OCI-LY7 (cell line): ENCODE measurements around the gene ULK1. TPM values are rescaled to one million over a fixed set of nuclear protein-coding genes. Genes with fewer than 3 reads are reported as not detected.

ENCODE experiments used
- BruUV-seq: library from RNA; stranded (reverse); fragments of 400-500 nt; replicated peaks from 2 replicates; lab custom pipeline; 2021; lab: Mats Ljungman, UMichigan
- CTCF ChIA-PET: fragments of 300-600 bp; sonication (Branson Sonifier 250); formaldehyde crosslinking; loops from one replicate; lab custom pipeline; 2022; ENCODE audit warnings: antibody characterized with exemption; ENCODE audit not compliant: unreplicated experiment; lab: Charles Lee
- POLR2A ChIA-PET: fragments of 300-600 bp; sonication (Branson Sonifier 250); formaldehyde crosslinking; loops from one replicate; lab custom pipeline; 2022; ENCODE audit warnings: antibody characterized with exemption; lab: Charles Lee
- DNase-seq: peaks from one replicate; pipeline ENCODE4 v3.0.0-alpha.2; 2015; ENCODE audit warnings: low spot score
- H2AFZ ChIP-seq: fragments of 200-600 bp; sonication (generic), shearing (Covaris generic); 2 replicates; pipeline ENCODE4 v1.6.1; 2014; ENCODE audit warnings: mild to moderate bottlenecking, antibody characterized with exemption, low read length, moderate library complexity
- H3K27ac ChIP-seq: fragments of 200-600 bp; sonication (generic); 2 replicates; pipeline ENCODE4 v1.5.1; 2014; ENCODE audit warnings: mixed run types, low read depth, mild to moderate bottlenecking, moderate library complexity, low read length, inconsistent platforms; ENCODE audit not compliant: poor library complexity, severe bottlenecking
- H3K36me3 ChIP-seq: fragments of 200-600 bp; sonication (generic); 2 replicates; pipeline ENCODE4 v1.6.1; 2014; ENCODE audit warnings: mild to moderate bottlenecking, antibody characterized with exemption, low read length, moderate library complexity, mixed read lengths; ENCODE audit not compliant: insufficient read depth
- H3K4me1 ChIP-seq: fragments of 200-600 bp; sonication (generic); 2 replicates; pipeline ENCODE4 v1.5.1; 2014; ENCODE audit warnings: mild to moderate bottlenecking, low read length; ENCODE audit not compliant: insufficient read depth, poor library complexity, severe bottlenecking
- H3K4me2 ChIP-seq: fragments of 200-600 bp; sonication (generic); 2 replicates; pipeline ENCODE4 v1.6.1; 2014; ENCODE audit warnings: mild to moderate bottlenecking, low read length
- H3K4me3 ChIP-seq: fragments of 200-600 bp; sonication (generic); 2 replicates; pipeline ENCODE4 v1.5.1; 2014; ENCODE audit warnings: mild to moderate bottlenecking, low read depth, low read length; ENCODE audit not compliant: poor library complexity, severe bottlenecking
- H3K79me2 ChIP-seq: fragments of 200-600 bp; sonication (generic); 2 replicates; pipeline ENCODE4 v1.6.1; 2016; ENCODE audit warnings: low read depth, mild to moderate bottlenecking, low read length, moderate library complexity, mixed read lengths; ENCODE audit not compliant: insufficient read depth
- H3K9me2 ChIP-seq: fragments of 200-600 bp; sonication (generic); 2 replicates; pipeline ENCODE4 v1.6.1; 2016; ENCODE audit warnings: mild to moderate bottlenecking, low read length, mixed read lengths; ENCODE audit not compliant: insufficient read depth
- H3K9me3 ChIP-seq: fragments of 200-600 bp; sonication (generic); 2 replicates; pipeline ENCODE4 v1.6.1; 2014; ENCODE audit warnings: mild to moderate bottlenecking, mixed run types, low read length, mixed read lengths
- H4K20me1 ChIP-seq: fragments of 200-600 bp; sonication (generic); 2 replicates; pipeline ENCODE4 v1.6.1; 2014; ENCODE audit warnings: mild to moderate bottlenecking, antibody characterized with exemption, low read length, moderate library complexity, mixed read lengths; ENCODE audit not compliant: insufficient read depth
- CTCF ChIP-seq: fragments of 200-600 bp; sonication (generic); conservative IDR thresholded peaks from 2 replicates; pipeline ENCODE4 v1.5.1; 2014; ENCODE audit warnings: mild to moderate bottlenecking, antibody characterized with exemption, low read length, moderate library complexity, mixed read lengths
- EZH2phosphoT487 ChIP-seq: fragments of 200-600 bp; sonication (generic); IDR thresholded peaks from 2 replicates; pipeline ENCODE4 v1.6.1; 2018; ENCODE audit warnings: low read depth, borderline replicate concordance, mild to moderate bottlenecking, mixed run types, antibody characterized with exemption, low read length, moderate library complexity, mixed read lengths
- intact Hi-C: fragments of 100-400 bp; cut with micrococcal nuclease; formaldehyde crosslinking; loops from one replicate; pipeline ENCODE4 v1.10.0; 2022; ENCODE audit not compliant: unreplicated experiment
- total RNA-seq, 2 experiments: library from RNA; depleted of rRNA in 1 of 2; stranded (reverse); fragments of >200 nt in 1 of 2; shearing (Covaris generic) in 1 of 2; gene quantifications; 2 replicates each; pipeline ENCODE4 v1.2.3, GENCODE V29; 2014 to 2022

Gene ULK1
- total RNA-seq, 2 experiments from 2014 or later = 4.3 to 15.5 TPM

- DNase-seq = no peak
- H3K4me1 ChIP-seq = no peaks in the 10 kb centered on the region
- no peak overlapping the region for H3K4me3 ChIP-seq
- ChIA-PET CTCF (no interaction called here), POLR2A (no interaction called here)
- intact Hi-C loops = no loop called here
- no peak overlapping the region for H3K27ac ChIP-seq
- H3K4me2 ChIP-seq = no peak overlapping the region
- TF ChIP-seq EZH2phosphoT487 (no peak), CTCF (no peak)
- H3K36me3 ChIP-seq = no peaks in the 10 kb centered on the region
- no peaks in the 10 kb centered on the region for H4K20me1 ChIP-seq
- no peaks in the 10 kb centered on the region for H3K9me3 ChIP-seq
- H3K9me2 ChIP-seq = no peaks in the 10 kb centered on the region
- BruUV-seq = no TSS peak
- H2AFZ ChIP-seq = no peak overlapping the region
- no peaks in the 10 kb centered on the region for H3K79me2 ChIP-seq
These were observed 15.4 kb downstream of the ULK1 start for GRCh38 chr12:131909752-131910219.

- BruUV-seq = no TSS peak
- intact Hi-C loops = no loop called here
- Histone ChIP-seq H3K4me2 (no peak overlapping the region), H3K9me3 (no peaks in the 10 kb centered on the region), H3K4me1 (no peaks in the 10 kb centered on the region), H3K4me3 (no peak overlapping the region), H3K27ac (no peak overlapping the region), H2AFZ (no peak overlapping the region), H3K9me2 (no peaks in the 10 kb centered on the region), H3K79me2 (no peaks in the 10 kb centered on the region), H4K20me1 (no peaks in the 10 kb centered on the region), H3K36me3 (no peaks in the 10 kb centered on the region)
- TF ChIP-seq CTCF = no peak
- TF ChIP-seq EZH2phosphoT487 = no peak
- CTCF ChIA-PET = no interaction called here
- POLR2A ChIA-PET = no interaction called here
- no peak for DNase-seq
These were observed 16.0 kb downstream of the ULK1 start for GRCh38 chr12:131910302-131911027.

GRCh38 chr12:131911028-131911650 is 16.7 kb downstream of the ULK1 start:
- H3K27ac ChIP-seq = no peak overlapping the region
- H3K4me1 ChIP-seq = no peaks in the 10 kb centered on the region
- H3K9me3 ChIP-seq = no peaks in the 10 kb centered on the region
- CTCF ChIA-PET = no interaction called here
- H2AFZ ChIP-seq = no peak overlapping the region
- no peak for DNase-seq
- no TSS peak for BruUV-seq
- no peak for TF ChIP-seq CTCF
- TF ChIP-seq EZH2phosphoT487 = no peak
- H3K4me3 ChIP-seq = no peak overlapping the region
- no peaks in the 10 kb centered on the region for H3K36me3 ChIP-seq
- no peak overlapping the region for H3K4me2 ChIP-seq
- intact Hi-C loops = no loop called here
- H4K20me1 ChIP-seq = no peaks in the 10 kb centered on the region
- H3K9me2 ChIP-seq = no peaks in the 10 kb centered on the region
- POLR2A ChIA-PET = no interaction called here
- no peaks in the 10 kb centered on the region for H3K79me2 ChIP-seq
